Measurements from ENCODE around the gene HIPK3. TPM values are rescaled to one million over a fixed set of nuclear protein-coding genes. Genes with fewer than 3 reads are reported as not detected.

The HIPK3 gene
- total and polyA plus RNA-seq, 2 experiments from 2014 or later = 5.5 to 29.8 TPM

GRCh38 chr11:33317662-33318061 is 60.5 kb downstream of the HIPK3 start:
- Histone ChIP-seq H3K4me2 (no peak overlapping the region), H3K36me3 (ENCODE audit: insufficient read depth) (no peaks in the 10 kb centered on the region), H3K27me3 (ENCODE audit: insufficient read depth) (no peaks in the 10 kb centered on the region), H3F3A (replicated peaks; ENCODE audit: low read depth) (no peaks in the 10 kb centered on the region), H3K27ac (ENCODE audit: low read depth) (no peak overlapping the region), H3K9me2 (ENCODE audit: insufficient read depth) (no peaks in the 10 kb centered on the region), H3K4me3 (no peak overlapping the region), H3K79me2 (replicated peaks; ENCODE audit: insufficient read depth) (peaks cover 78% of the 10 kb centered on the region), H3K4me1 (ENCODE audit: insufficient read depth) (peaks cover 13% of the 10 kb centered on the region), H2AFZ (no peak overlapping the region), H4K20me1 (replicated peaks; ENCODE audit: insufficient read depth) (peaks cover 7% of the 10 kb centered on the region; the same call in 1 of the 2 replicates)
- Mint-ChIP-seq H3K4me3 (no peak overlapping the region), H3K27ac (no peak overlapping the region), H3K27me3 (ENCODE audit: insufficient read depth, low read depth, poor library complexity) (peaks cover 2% of the 10 kb centered on the region), H3K9me3 (no peaks in the 10 kb centered on the region), H3K4me1 (peaks cover 1% of the 10 kb centered on the region; the same call in 2 of the 3 replicates), H3K36me3 (ENCODE audit: low read depth) (no peaks in the 10 kb centered on the region)
- ATAC-seq = no peak
- DNase-seq (ENCODE audit: low spot score) = no peak
- no peak for TF ChIP-seq NANOG (IDR thresholded peaks at IDR 0.05; ENCODE audit: borderline replicate concordance)

- H3K4me3 Mint-ChIP-seq = no peak overlapping the region
- H3K27me3 ChIP-seq (ENCODE audit: insufficient read depth) = no peaks in the 10 kb centered on the region
- no peak for TF ChIP-seq CREB1 (CRISPR knock-in tag; IDR thresholded peaks at IDR 0.05; ENCODE audit: low read depth)
- TF ChIP-seq JUNB (IDR thresholded peaks at IDR 0.05; ENCODE audit: unreplicated experiment) = no peak
- no peak for TF ChIP-seq REST (IDR thresholded peaks at IDR 0.05; ENCODE audit: unreplicated experiment)
- TF ChIP-seq EZH2phosphoT487 (IDR thresholded peaks at IDR 0.05; ENCODE audit: unreplicated experiment) = no peak
- peak; percentile 23 to 47; a peak in 2 of 4 replicates for TF ChIP-seq CTCF (conservative IDR thresholded peaks at IDR 0.05; ENCODE audit: low read depth in 2 of 2)
- DNase-seq (ENCODE audit: low spot score) (peak; percentile 25), ATAC-seq (peak; percentile 56)
- H4K20me1 ChIP-seq (replicated peaks; ENCODE audit: insufficient read depth) = no peaks in the 10 kb centered on the region; the same call in 1 of the 2 replicates
- no peaks in the 10 kb centered on the region for H3K36me3 Mint-ChIP-seq (ENCODE audit: low read depth)
- no peaks in the 10 kb centered on the region for H3K36me3 ChIP-seq (ENCODE audit: insufficient read depth)
- no peak overlapping the region for H3K4me3 ChIP-seq
- no peaks in the 10 kb centered on the region for H3K9me2 ChIP-seq (ENCODE audit: insufficient read depth)
- peaks cover 13% of the 10 kb centered on the region for H3K4me1 ChIP-seq (ENCODE audit: insufficient read depth)
- no peak overlapping the region for H3K4me2 ChIP-seq
- H3K79me2 ChIP-seq (replicated peaks; ENCODE audit: insufficient read depth) = peaks cover 77% of the 10 kb centered on the region
- no peak overlapping the region for H2AFZ ChIP-seq
- no peaks in the 10 kb centered on the region for H3F3A ChIP-seq (replicated peaks; ENCODE audit: low read depth)
- no peak overlapping the region for H3K27ac Mint-ChIP-seq
- H3K4me1 Mint-ChIP-seq = peaks cover 12% of the 10 kb centered on the region; the same call in 2 of the 3 replicates
- no peak overlapping the region; the same call in 1 of the 2 replicates for H3K27ac ChIP-seq (ENCODE audit: low read depth)
- H3K9me3 Mint-ChIP-seq = no peaks in the 10 kb centered on the region
- peaks cover 2% of the 10 kb centered on the region for H3K27me3 Mint-ChIP-seq (ENCODE audit: insufficient read depth, low read depth, poor library complexity)
Observed at GRCh38 chr11:33320016-33320813, 63.0 kb downstream of the HIPK3 start.
